Hepatocyte (in vitro differentiated cells): ENCODE results near the gene MTCP1.

Source experiments
- EZH2 ChIP-seq: fragments of 200-600 bp; sonication (generic); IDR thresholded peaks from 2 replicates; pipeline ENCODE4 v1.6.1; 2016; ENCODE audit warnings: antibody characterized with exemption, mild to moderate bottlenecking, borderline replicate concordance
- TF ChIP-seq, protein P1 (sequence below): fragments of 200-600 bp; sonication (generic); IDR thresholded peaks from 2 replicates; pipeline ENCODE4 v1.5.1; 2016; ENCODE audit warnings: antibody characterized with exemption, mild to moderate bottlenecking; ENCODE audit not compliant: poor library complexity

DNA sequence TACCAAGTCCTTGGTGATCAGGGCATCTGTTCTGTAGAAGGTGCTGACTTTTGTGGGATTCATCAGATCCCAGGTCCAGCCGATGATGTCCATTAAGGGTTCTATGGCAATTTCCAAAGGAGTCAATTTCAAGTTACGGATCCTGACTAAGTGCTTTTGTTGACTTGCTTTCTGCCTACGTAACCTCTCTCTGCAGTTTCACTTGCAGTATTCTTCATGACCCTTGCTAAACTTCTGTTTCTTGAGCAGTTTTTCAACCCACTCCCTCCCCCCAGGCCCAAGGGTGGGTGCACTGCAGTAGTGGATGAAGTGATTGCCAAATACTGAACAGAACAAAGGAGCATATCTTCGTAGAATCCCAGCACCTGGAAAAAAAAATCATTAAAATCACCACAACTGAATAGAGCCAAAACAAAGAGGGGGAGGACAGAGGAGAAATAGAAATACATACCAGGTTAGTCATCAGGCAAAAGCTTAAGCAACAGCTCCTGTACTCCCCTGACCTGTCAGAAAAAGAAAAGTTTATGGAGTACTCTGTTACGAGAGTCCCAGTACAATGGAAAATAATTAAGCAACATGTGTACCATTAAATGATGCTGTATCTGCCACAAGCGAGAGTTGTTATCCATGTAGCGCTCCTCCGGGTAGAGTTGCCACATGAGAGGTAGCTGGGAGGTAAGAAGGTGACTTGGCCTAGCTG lies 5.8 kb downstream of the MTCP1 start:
- TF ChIP-seq, protein P1, sequence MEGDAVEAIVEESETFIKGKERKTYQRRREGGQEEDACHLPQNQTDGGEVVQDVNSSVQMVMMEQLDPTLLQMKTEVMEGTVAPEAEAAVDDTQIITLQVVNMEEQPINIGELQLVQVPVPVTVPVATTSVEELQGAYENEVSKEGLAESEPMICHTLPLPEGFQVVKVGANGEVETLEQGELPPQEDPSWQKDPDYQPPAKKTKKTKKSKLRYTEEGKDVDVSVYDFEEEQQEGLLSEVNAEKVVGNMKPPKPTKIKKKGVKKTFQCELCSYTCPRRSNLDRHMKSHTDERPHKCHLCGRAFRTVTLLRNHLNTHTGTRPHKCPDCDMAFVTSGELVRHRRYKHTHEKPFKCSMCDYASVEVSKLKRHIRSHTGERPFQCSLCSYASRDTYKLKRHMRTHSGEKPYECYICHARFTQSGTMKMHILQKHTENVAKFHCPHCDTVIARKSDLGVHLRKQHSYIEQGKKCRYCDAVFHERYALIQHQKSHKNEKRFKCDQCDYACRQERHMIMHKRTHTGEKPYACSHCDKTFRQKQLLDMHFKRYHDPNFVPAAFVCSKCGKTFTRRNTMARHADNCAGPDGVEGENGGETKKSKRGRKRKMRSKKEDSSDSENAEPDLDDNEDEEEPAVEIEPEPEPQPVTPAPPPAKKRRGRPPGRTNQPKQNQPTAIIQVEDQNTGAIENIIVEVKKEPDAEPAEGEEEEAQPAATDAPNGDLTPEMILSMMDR = no peak
- no peak for TF ChIP-seq EZH2
